Right ventricle myocardium superior (tissue), 1 donor: ENCODE data around the gene CYP11A1. TPM values are rescaled to one million over a fixed set of nuclear protein-coding genes. Genes with fewer than 3 reads are reported as not detected.
"Not testable (repeated sequence)": the region's sequence is repeated elsewhere in the genome, so short reads cannot be mapped to it uniquely, and the experiment has no call there.

Experiments
- ATAC-seq: fragments of 200-7000 bp; cut with Tn5 transposase; one replicate; pipeline ENCODE4 v1.9.1; 2020; ENCODE audit warnings: mild to moderate bottlenecking; ENCODE audit not compliant: poor library complexity
- DNase-seq: peaks from one replicate; pipeline ENCODE4 v3.0.0-alpha.2; 2020
- intact Hi-C: fragments of 100-400 bp; cut with DNase I; formaldehyde crosslinking; loops from one replicate; pipeline ENCODE4 v1.11.2; 2022
- total RNA-seq: library from RNA; stranded (reverse); fragmentation: NEBNext Ultra II Directional; extraction: Animal tissue kit (Norgen Biotek cat#: 25700); gene quantifications from one replicate; pipeline ENCODE4 v1.2.1, GENCODE V29; 2021
- donor health status: DM: no; HTN: yes; CAD: no; lungs with severe emphysema.

CYP11A1 gene
- total RNA-seq, 1 donor from 2014 or later, result 0.51 TPM

DNA sequence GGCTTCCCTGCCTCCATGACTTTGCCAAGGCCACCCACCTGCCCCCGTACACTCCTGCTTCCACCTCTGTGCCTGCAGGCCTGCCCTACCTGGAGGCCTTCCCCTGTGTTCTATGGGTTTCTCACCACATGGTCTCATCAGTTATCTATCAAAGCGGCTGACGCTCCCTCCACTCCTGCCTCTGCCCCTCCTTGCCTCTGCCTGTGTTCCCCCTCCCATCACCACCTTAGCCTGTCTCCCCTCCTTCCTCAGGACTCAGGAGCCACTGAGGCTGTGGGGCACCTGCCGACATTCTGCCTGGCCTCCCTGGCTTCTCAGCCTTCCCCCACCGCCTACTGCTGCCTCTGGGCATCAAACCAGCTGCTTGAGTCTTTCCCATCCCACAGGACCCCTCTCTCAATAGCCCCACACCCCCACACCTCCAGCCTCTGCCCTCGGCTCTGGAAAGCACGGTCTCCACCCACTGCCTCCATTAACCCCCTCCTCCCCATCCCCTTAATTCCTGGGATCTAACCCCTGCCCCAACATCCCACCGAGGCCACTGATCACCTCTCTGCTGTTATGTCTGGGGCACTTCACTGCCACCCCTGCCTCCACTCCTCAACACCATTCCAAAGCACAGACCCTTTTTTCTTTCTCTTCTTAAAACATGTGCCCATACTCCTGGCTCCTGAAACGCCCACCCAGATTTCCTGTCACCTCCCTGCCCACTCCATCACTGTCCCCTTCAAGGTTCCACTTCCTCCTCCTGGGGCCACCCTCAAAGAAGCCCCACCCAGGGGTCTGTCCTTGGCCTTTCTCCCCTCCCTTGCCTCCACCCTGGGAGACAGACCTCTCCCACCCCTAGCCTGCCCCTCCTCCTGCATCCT, 24.4 kb upstream of the CYP11A1 start:
- intact Hi-C loops, result no loop called here
- no peak for DNase-seq
- no peak for ATAC-seq

DNA sequence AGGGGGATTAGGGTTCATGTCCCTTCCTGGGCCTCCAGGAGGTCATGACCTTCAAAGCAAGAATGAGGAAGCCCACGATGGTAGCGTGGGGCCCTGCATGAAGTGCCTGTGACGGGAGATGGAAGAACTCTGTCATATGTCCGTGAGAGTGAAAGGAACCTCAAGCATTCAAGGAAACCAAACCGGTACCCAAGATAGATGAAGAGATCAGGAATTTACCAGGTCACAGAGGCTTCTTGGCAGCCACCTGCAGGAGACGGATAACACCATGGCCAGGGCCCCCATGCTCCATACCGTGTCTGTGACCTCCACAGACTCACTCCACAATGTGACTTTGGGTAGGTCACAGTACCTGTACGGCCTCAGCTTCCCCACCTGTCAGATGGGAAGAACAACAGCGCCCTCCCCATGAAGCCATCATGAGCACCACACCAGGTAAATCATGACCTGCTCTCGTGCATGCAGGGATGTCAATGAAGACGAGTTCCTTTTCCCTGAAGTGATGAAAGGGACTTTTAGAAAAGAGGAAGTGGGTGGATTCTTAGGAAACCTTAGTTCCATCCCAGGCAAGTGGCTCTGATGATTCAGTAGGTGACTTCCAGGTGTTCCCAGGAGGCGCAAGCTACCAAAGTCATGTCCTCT, 23.3 kb upstream of the CYP11A1 start:
- intact Hi-C loops, result no loop called here
- DNase-seq (no peak), ATAC-seq (no peak)

DNA sequence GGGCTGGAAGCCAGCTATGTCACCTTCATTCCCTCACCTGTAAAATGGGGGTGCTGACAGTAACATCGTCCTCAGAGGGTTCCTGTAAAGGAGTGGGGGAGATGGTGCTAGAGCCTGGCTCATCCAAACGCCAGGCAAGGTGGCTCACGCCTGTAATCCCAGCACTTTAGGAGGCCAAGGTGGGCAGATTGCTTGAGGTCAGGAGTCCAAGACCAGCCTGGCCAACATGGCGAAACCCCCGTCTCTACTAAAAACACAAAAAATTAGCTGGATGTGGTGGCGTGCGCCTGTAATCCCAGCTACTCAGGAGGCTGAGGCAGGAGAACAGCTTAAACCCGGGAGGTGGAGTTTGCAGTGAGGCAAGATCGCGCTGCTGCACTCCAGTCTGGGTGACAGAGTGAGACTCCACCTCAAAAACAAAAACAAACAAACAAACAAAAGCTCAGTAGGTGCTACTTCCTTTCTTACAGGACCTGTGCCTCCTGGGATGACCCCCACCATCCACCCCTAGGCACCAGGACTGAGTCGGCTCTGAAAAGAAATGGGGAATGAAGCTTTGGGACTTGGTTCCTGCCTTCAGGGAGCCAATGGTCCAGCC, 22.7 kb upstream of the CYP11A1 start:
- DNase-seq, intact Hi-C loops, ATAC-seq: not testable (repeated sequence)

DNA sequence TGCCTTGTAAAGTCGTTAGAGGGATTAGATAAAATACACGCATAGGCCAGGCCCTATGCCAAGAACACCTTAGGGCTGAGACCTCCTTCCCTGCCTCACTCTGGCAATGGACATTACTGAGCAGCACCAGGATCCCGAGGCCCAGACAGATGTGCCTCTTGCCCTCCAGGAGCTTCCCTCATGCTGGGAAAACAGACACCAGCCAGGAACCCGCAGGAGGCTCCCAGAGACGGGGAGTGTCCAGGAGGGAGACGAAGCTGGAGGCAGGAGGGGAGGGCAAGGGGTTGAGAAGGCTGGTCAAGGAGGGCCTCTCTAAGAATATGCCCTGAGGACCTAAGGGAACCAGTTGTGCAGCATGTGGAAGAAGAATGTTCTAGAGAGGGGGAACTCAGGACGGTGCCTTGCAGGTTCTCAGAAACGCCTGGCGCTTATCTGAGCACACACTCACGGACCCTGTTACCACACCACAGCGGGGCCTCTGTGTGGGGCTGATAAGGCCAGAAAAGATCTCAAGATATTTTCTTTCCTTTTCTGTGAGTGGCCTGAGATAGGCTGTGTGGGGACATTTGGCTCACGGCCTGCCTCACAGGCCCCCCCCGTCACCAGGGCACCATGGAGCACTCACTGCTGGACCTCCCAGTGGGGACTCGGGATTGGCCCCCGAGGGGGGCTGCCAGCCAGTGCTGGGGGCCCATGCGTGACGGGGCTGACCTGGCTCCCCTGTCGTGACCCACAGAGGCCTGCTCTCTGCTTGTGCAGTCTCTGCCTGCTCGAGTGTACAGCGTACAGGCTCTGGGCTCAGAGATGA, 22.0 kb upstream of the CYP11A1 start:
- intact Hi-C loops, result no loop called here
- DNase-seq (no peak), ATAC-seq (peak; percentile 17)

DNA sequence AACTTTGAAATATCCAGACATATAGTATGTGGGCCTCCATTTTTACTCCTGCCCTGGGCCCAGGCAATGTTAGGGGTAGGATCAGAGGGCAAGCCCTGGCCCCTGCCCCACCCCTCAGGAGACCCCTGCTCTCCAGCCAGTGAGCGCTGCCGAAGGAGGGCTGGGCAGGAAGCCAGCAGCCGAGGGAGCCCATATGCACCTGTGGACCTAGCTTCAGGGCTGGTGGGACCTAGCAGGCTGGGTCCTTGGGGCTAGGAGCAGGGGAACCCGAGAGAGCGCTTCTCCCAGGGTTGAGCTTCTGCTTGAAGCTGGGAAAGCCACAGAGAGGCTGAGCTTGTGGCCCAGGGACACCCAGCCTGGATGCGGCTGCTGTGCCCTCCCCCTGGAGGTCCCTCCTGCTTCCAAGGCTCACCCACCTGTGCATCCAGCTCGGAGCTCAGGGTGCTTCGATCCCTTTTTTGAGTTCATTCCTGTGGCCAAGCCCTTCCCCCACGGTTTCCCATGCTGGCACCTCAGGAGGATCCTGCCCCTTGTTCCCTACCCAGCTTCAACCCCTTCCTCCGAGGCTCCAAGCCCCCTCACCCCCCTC, 21.0 kb upstream of the CYP11A1 start:
- intact Hi-C loops, result no loop called here
- ATAC-seq (no peak), DNase-seq (no peak)

DNA sequence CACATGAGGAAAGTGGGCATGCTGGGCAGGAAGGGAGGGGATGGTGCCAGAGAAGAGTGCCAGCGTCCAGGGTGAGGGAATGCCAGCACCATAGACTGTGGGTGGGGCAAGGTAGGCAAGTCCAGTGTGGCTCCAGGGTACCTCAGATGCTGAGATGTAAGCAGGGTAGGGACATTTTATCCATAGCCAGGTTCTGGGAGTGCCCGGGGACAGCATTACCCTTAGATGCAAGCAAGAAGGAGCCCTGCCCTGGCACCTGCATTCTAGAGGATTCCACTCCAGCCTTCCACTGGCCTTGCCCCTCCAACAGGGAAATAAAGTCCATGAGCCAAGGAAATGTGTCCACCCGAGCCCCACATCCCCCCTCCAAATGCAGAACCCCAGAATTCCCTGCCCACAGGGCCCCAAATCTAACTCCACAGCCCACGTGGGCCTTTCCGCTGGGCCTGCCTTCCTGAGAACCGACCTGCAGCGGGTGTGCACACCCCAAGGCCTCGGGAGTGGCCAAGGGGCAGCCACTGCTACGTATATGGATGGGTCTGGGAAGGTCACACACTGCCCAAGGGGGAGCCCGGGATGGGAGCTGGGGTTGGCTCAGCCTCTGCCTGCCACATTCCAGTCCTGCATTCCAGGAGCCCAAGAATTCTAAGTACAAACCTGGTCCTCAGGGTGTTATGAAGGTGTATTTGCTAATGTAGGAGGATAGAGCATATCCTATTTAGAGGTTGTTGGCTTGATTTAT, 20.3 kb upstream of the CYP11A1 start:
- DNase-seq (no peak), ATAC-seq (no peak)
- intact Hi-C loops, result no loop called here

DNA sequence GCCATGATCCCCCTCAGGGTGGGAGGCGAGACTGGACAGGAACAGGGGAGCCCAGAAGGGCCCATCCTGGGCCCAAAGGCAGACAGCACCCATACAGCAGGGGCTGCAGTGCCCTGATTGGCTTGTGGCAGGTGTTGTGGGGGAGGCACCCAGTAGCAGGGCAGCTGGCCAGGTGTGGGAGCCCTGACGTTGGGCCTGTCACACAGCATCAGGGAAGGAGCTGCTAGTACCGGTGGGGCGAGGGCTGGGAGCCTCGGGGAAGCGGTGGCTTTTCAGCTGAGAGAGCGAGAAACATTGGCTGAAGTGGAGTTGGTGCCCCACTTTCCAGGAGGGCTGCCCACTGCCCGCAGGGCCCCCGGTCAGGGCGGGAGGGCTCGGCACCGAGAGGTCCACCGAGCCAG, 19.7 kb upstream of the CYP11A1 start:
- intact Hi-C loops, result no loop called here
- no peak for ATAC-seq
- DNase-seq, result no peak

DNA sequence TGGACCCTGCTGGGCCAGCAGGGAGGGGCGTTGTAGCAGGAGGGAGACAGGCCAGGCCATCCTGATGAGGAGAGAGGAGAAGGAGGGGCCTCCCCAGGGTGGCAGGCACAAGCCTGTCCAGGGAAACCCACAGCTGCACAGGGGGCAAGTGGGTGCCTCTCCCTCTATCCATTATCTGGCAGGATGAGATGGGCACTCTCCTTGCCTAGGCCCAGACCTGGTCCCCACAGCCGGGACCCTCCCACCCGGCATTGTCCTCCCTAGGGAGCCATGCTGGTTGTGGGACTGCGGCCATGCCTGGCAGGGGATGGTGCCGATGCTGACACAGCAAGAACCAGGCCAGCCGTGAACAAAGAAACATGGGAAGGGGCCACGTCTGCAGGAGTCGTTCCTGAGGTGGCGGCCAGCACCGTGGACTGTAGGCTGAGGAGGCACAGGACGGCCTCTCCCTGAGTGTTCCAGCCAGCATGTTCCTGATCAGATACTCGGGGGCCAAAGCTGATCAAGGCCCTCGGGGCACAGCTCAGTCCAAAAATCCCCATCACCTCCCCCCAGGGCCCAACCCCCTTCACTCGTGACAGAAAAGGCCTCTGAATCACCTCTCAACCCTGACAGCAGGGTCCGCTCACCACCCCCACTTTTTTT, 19.2 kb upstream of the CYP11A1 start:
- intact Hi-C loops, result no loop called here
- no peak for ATAC-seq

DNA sequence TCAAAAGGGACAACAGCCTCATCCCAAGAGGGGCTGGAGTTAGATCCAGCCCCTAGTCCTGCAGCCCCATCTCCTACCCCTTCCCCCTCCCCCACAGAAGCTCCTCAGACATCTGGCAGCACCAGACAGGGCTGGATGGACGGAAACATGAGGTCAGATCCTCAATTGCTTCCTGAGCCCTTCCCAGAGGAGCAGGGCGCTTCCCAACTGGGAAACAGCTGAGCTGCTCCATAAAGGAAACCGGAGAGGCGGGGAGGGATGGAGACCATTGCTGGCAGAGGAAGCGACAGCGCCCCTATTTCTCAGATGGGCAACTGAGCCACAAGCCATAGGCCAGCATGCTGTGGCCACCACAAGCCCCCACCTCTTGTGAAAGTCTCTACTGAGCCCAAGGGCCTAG, 18.3 kb upstream of the CYP11A1 start:
- intact Hi-C loops, result no loop called here
- DNase-seq, result no peak

More for the DNA sequence above, 19.2 kb upstream of the CYP11A1 start:
- no peak for DNase-seq

DNA sequence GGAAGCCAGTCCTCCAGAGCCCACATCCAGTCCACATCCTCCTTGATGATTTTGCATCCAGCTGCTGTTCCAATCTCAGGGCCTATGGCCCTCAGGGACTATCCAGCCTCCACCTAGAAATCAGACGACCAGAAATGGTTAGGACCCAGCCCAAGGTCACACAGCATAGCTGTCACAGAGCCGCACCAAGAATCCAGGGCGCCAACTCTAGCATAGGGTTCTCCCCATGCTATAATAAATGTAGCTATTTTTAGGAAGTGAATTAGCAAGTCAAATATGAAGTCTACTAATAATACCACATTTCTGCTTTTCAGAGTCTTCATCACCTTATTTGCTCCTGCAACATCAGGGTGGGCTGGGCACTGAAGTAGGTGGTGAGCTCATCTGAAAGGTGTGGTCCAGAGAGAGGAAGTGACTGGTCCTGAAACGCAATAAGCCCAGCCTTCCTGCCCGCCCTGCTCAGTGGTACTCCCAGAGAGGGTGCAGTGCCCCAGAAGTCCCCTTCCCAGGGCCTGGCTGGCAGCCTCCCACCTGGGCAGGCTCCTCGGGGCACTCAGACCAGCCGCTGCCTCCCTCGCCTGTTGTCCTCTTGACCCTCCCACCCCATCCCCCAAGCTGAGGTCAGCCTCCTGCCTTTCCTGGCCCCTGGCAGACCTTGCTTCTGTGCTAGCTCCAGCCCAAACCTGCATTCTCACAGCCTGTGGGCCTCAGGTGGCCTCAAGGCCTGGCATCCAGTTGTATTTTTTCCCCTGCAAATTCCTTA, 17.6 kb upstream of the CYP11A1 start:
- ATAC-seq (no peak), DNase-seq (peak; percentile 51)
- intact Hi-C loops, result no loop called here

More for the DNA sequence above, 18.3 kb upstream of the CYP11A1 start:
- ATAC-seq, result no peak

DNA sequence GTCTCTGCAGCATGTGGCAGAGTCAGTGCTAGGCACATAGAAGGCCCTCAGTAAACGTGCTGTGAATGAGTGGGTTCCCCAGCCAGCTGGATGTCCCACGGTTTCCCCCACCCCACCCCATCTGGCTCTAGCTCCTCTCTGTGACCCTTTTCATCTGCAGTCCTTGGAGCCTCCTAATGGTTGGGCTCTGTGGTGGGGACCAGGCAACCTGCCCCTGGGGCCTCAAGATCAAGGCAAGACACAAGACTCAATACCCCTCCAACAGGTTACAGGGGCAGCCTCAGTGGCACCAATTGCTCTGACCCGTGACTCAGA, 17.1 kb upstream of the CYP11A1 start:
- no peak for ATAC-seq
- intact Hi-C loops, result no loop called here
- no peak for DNase-seq

DNA sequence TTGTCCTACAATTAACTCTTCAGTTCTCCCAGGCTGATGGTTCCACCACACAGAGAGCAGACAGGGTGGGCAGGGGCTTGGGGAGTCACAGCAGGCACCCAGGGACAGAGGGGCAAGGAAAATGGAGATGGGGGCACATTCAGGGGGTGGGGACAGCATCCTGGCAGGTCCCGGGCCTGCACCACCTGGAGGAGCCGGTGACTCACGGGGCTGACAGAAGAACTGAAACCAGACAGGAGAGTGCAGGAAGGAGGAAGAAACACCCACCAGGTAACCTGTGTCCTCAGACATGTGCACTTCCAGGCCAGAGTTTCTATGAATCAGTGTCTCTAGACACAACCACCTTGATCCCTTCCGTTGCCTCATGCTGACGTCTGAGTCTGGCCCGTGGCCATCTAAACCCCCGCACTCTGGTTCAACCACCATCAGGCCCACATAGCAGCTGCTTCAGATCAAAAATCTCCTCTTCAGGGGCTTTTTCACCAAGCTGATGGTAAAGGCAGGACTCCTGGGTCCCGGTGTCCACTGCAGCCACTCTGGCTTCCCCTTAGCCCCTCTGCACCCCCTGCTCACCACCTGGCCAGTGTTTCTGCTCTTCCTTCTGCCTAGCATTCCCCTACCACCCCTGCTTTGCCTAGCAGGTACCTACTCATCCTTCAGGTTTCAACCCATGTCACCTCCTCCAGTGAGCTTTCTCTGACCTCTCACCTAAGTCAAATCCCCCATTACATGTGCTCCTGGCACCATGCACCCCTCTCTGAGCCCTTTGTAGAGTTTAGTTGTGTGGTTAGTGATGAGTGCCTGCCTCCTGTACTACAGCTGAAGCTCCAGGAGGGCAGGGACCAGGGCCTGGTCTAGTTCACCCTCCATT, 16.5 kb upstream of the CYP11A1 start:
- DNase-seq, result no peak
- ATAC-seq, result no peak
- intact Hi-C loops, result loop anchor here (2.0 kb wide), 1 partner anchor 55 kb away; no protein-coding TSS in a partner anchor

DNA sequence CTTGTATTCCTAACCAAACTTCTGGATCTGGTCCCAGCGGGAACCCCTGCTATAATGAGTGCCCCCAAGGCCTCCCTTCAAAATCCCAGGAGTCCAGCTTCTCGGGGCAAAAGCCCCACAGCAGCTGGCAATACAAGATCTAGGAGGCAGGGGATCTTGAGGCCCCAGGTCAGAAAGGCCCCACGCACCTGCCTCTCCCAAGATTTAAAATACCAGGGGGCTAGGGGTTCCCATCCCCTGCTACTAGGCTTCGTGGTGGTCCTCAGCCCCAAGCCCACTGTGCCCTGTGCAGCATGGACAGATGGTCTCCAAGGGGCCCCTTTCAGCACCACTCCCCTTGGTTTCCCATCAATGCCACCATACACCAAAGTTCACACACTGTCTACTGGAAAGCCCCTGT, 15.8 kb upstream of the CYP11A1 start:
- intact Hi-C loops, result loop anchor here (2.0 kb wide), 1 partner anchor 56 kb away; no protein-coding TSS in a partner anchor
- DNase-seq, result no peak
- ATAC-seq, result no peak

DNA sequence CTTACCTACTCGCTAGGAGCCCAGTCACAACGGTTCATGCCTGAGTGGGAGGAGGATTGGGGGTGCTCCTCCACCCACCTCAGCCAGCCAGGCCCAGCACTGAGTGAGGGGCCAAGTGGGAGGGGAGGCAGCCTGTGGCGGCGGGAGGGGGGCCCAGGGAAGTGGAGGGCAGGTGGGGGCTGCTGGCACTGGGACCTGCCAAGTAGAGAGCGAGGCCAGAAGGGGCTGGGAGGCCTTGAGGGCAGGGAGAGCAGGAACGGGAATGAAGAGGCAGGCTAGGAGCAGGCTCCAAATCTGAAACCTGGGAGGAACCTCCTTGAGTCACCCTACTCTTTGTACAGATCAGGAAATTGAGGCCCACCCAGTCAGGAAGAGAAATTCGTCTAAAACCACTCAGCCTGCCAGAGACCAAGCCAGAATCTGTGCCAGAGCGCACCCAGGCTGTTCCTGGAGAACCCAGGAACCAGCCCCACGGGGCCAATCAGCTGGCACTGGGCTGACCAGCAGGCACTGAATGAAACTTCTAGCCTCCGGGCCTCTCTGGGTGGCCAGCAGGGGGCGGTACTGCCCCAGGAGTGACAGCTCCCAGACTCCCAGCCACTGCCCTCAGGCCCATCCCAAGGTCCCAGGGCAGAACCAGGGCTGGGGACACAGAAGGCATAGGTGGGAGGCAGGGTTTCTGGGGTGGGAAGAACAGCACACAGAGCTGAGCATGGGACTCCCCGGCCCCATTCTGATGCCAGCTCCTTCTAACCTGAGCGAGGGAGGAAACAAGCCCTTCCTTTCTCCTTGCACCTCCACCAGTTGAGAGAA, 14.8 kb upstream of the CYP11A1 start:
- intact Hi-C loops, result loop anchor here (2.0 kb wide), 1 partner anchor 57 kb away; no protein-coding TSS in a partner anchor
- peak; percentile 96 for ATAC-seq

DNA sequence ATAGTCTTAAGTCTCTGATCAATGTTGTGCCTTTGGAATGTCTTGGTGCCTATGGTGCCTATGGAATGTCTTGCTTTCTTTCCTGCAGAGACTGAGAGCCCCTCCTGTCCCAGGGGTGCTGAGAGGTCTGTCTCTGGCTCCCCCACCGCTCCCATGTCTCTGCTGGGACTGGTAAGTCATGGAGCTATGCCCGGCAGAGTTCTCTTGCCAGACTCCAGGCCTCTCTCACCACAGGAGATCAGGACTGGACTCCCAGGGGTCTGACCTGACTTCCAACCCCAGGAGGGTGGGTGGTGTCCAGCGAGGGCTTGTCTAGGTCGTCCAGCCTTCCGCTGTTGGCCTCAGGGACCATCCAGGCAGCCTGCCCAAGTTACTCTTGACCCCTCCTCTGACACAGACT, 14.0 kb upstream of the CYP11A1 start:
- ATAC-seq, result no peak
- intact Hi-C loops, result no loop called here
- DNase-seq, result peak; percentile 17

More for the DNA sequence above, 14.8 kb upstream of the CYP11A1 start:
- peak; percentile 92 for DNase-seq
